ENCODE results near the gene POLR3A. TPM values are rescaled to one million over a fixed set of nuclear protein-coding genes. Genes with fewer than 3 reads are reported as not detected.
A peak's percentile ranks its signal among the peaks of the same experiment; 100 is the strongest.

POLR3A gene
- total and polyA plus RNA-seq, 5 donors = 3.9 to 10.2 (median 8.7) TPM

GRCh38 chr10:78046711-78047269 is 17.5 kb upstream of the POLR3A start:
- intact Hi-C loops (cut with DNase I) = loop anchor here (5.0 to 10.0 kb wide), 5 partner anchors 258 to 1151 kb away; no protein-coding TSS in a partner anchor
- Histone ChIP-seq H3K27me3 (ENCODE audit: control insufficient read depth, insufficient read depth) (no peaks in the 10 kb centered on the region), H3K27ac (ENCODE audit: low read length) (no peak overlapping the region), H3K4me1 (ENCODE audit: control insufficient read depth, insufficient read depth, low read length) (peaks cover 4% of the 10 kb centered on the region), H3K9me3 (ENCODE audit: control insufficient read depth, low read length) (no peaks in the 10 kb centered on the region), H3K4me3 (ENCODE audit: low read length) (no peak overlapping the region)
- DNase-seq = no peak
- 80% methylated on average over 10 of the region's 10 CpGs for WGBS
- no peak for ATAC-seq

GRCh38 chr10:78045856-78046255 is 16.5 kb upstream of the POLR3A start:
- DNase-seq = no peak
- Histone ChIP-seq H3K9me3 (ENCODE audit: control insufficient read depth, low read length) (no peaks in the 10 kb centered on the region), H3K27me3 (ENCODE audit: control insufficient read depth, insufficient read depth) (no peaks in the 10 kb centered on the region), H3K27ac (ENCODE audit: low read length) (no peak overlapping the region), H3K4me3 (ENCODE audit: low read length) (no peak overlapping the region), H3K4me1 (ENCODE audit: control insufficient read depth, insufficient read depth, low read length) (peaks cover 5% of the 10 kb centered on the region)
- no peak for ATAC-seq
- intact Hi-C loops (cut with DNase I) = loop anchor here (5.0 to 10.0 kb wide), 5 partner anchors 259 to 1151 kb away; no protein-coding TSS in a partner anchor
- 91% methylated on average over 8 of the region's 8 CpGs for WGBS

GRCh38 chr10:78045237-78045636 is 15.9 kb upstream of the POLR3A start:
- Histone ChIP-seq H3K27ac (ENCODE audit: low read length) (no peak overlapping the region), H3K4me3 (ENCODE audit: low read length) (no peak overlapping the region), H3K9me3 (ENCODE audit: control insufficient read depth, low read length) (no peaks in the 10 kb centered on the region), H3K27me3 (ENCODE audit: control insufficient read depth, insufficient read depth) (no peaks in the 10 kb centered on the region), H3K4me1 (ENCODE audit: control insufficient read depth, insufficient read depth, low read length) (peaks cover 5% of the 10 kb centered on the region)
- 82% methylated on average over 10 of the region's 10 CpGs for WGBS
- no peak for ATAC-seq
- DNase-seq = no peak
- intact Hi-C loops (cut with DNase I) = loop anchor here (5.0 to 10.0 kb wide), 5 partner anchors 260 to 1152 kb away; no protein-coding TSS in a partner anchor

- H3K4me1 ChIP-seq (ENCODE audit: control insufficient read depth, insufficient read depth, low read length) = peaks cover 5% of the 10 kb centered on the region
- H3K4me3 ChIP-seq (ENCODE audit: low read length) = no peak overlapping the region
- H3K27me3 ChIP-seq (ENCODE audit: control insufficient read depth, insufficient read depth) = no peaks in the 10 kb centered on the region
- H3K27ac ChIP-seq (ENCODE audit: low read length) = no peak overlapping the region
- no peaks in the 10 kb centered on the region for H3K9me3 ChIP-seq (ENCODE audit: control insufficient read depth, low read length)
- ATAC-seq (no peak), DNase-seq (no peak)
- 63% methylated on average over 10 of the region's 10 CpGs for WGBS
- intact Hi-C loops (cut with DNase I) = loop anchor here (5.0 to 10.0 kb wide), 5 partner anchors 260 to 1153 kb away; no protein-coding TSS in a partner anchor
Measured at GRCh38 chr10:78044699-78045098, 15.4 kb upstream of the POLR3A start.

- H3K4me3 ChIP-seq (ENCODE audit: low read length) = no peak overlapping the region
- no peak for ATAC-seq
- H3K27ac ChIP-seq (ENCODE audit: low read length) = no peak overlapping the region
- DNase-seq = no peak
- no peaks in the 10 kb centered on the region for H3K27me3 ChIP-seq (ENCODE audit: control insufficient read depth, insufficient read depth)
- intact Hi-C loops (cut with DNase I) = loop anchor here (10.0 kb wide), 3 partner anchors 261 to 1151 kb away; no protein-coding TSS in a partner anchor
- no peaks in the 10 kb centered on the region for H3K9me3 ChIP-seq (ENCODE audit: control insufficient read depth, low read length)
- peaks cover 5% of the 10 kb centered on the region for H3K4me1 ChIP-seq (ENCODE audit: control insufficient read depth, insufficient read depth, low read length)
Measured at GRCh38 chr10:78044179-78044578, 14.9 kb upstream of the POLR3A start.

- 95% methylated on average over 6 of the region's 6 CpGs for WGBS
- Histone ChIP-seq H3K27ac (ENCODE audit: low read length) (no peak overlapping the region), H3K27me3 (ENCODE audit: control insufficient read depth, insufficient read depth) (no peaks in the 10 kb centered on the region), H3K4me1 (ENCODE audit: control insufficient read depth, insufficient read depth, low read length) (peaks cover 5% of the 10 kb centered on the region), H3K4me3 (ENCODE audit: low read length) (no peak overlapping the region), H3K9me3 (ENCODE audit: control insufficient read depth, low read length) (no peaks in the 10 kb centered on the region)
- DNase-seq (no peak), ATAC-seq (no peak)
- intact Hi-C loops (cut with DNase I) = loop anchor here (10.0 kb wide), 3 partner anchors 262 to 1152 kb away; no protein-coding TSS in a partner anchor
Measured at GRCh38 chr10:78042752-78043104, 13.4 kb upstream of the POLR3A start.

DNA sequence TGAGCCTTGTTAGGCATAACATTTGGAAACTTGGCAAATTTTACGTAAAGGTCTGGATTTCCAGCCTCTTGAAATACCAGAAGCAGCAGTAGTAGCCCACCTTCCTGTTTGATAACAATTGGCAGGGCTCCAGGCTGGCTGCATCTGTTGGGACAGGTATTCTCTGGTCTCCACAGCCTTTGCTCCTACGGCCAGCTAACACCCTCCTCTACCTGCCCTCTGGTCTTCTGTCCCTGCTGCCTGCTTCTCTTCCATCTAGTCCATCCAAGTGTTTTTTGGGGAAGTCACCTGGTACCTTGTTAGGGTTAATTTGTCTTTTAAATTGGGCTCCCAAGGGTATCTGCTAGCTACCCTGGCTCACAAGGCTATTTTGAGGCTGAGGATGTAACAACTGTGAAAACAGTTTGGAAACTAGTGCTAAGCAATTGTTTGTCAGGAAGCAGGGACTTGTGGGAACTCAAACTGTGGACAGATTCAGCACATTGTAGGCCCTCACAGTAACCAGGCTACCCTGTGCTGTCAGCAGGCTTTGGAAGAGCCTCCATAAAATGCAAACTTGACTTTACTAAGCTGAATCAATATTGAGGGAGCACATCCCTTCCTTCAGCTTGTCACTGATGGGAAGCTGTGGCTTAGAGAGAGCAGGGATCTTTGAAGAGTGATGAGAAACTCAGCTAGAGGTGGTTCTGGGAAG is 12.9 kb upstream of the POLR3A start:
- Histone ChIP-seq H3K4me3 (ENCODE audit: low read length) (no peak overlapping the region), H3K27ac (ENCODE audit: low read length) (no peak overlapping the region), H3K27me3 (ENCODE audit: control insufficient read depth, insufficient read depth) (no peaks in the 10 kb centered on the region), H3K4me1 (ENCODE audit: control insufficient read depth, insufficient read depth, low read length) (peaks cover 5% of the 10 kb centered on the region), H3K9me3 (ENCODE audit: control insufficient read depth, low read length) (no peaks in the 10 kb centered on the region)
- 62% methylated on average over 2 of the region's 2 CpGs for WGBS
- DNase-seq (peak in 1 of 3 donors; percentile 45), ATAC-seq (no peak)
- intact Hi-C loops (cut with DNase I) = loop anchor here (10.0 kb wide), 3 partner anchors 263 to 1153 kb away; no protein-coding TSS in a partner anchor

DNA sequence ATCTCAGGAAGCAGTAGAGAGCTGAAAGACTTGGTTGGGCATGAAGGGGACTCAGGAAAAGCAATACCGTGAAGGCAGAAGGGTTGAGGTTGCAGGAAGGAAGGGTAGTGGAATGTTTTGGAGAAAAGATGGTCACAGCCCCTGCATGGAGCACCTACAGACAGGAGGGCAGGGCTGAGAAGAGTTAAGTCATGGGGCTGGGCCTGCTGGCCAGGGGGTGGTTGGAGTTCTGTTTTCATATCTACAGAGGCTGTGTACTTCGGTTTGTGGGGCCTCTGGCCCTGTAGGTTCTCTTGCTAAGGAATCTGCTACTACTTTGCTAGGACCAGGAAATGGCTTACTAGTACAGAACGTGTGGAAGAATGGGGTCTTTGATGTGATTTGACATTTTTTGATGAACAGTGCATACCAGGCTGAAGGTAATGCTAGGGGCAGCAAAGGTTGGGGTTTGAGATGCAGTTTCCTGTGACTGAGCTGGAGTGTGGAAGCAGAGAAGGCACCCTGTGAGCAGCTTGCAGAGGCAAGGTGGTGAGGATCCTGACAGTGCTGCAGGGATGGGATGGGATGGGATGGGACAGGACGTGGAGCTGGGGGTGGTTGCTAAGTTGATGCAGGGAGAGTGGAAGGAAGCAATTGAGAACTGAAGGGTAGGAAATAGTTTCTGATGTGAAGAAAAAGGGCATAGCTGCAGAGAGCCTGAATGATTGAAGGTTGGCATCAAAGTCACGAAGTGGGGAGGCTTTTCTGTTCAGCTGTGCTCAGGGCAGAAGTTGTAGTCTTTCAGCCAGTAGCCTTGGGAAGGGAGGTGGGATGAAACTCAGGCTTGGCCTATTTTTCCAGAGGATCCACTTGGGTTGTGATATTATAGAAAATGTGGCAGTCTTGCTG is 12.1 kb upstream of the POLR3A start:
- no peaks in the 10 kb centered on the region for H3K27me3 ChIP-seq (ENCODE audit: control insufficient read depth, insufficient read depth)
- DNase-seq (no peak), ATAC-seq (no peak)
- 60% methylated on average over 5 of the region's 5 CpGs for WGBS
- no peak overlapping the region for H3K27ac ChIP-seq (ENCODE audit: low read length)
- H3K4me3 ChIP-seq (ENCODE audit: low read length) = no peak overlapping the region
- H3K4me1 ChIP-seq (ENCODE audit: control insufficient read depth, insufficient read depth, low read length) = peaks cover 5% of the 10 kb centered on the region
- no peaks in the 10 kb centered on the region for H3K9me3 ChIP-seq (ENCODE audit: control insufficient read depth, low read length)
- intact Hi-C loops (cut with DNase I) = loop anchor here (10.0 kb wide), 3 partner anchors 263 to 1153 kb away; no protein-coding TSS in a partner anchor

DNA sequence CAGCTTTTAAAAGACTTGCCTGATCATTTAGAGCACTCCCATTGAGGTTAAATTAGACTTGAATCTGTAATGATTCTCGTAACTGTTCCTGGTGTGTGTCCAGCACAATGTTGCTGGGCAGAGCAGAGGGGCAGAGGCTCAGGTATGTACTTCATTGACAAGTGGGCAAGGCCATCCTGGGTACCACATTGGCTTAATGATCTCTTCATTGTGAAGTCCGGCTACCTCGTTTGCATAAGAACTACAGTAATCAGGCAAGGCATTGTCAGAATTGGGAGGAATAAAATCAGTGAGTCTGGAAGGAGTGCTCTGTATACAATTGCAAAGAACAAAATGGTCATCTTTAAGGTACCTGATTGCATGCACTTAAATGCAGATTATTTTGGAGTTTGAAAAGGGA is 10.4 kb upstream of the POLR3A start:
- Histone ChIP-seq H3K4me3 (ENCODE audit: low read length) (no peak overlapping the region), H3K27me3 (ENCODE audit: control insufficient read depth, insufficient read depth) (no peaks in the 10 kb centered on the region), H3K4me1 (ENCODE audit: control insufficient read depth, insufficient read depth, low read length) (peaks cover 5% of the 10 kb centered on the region), H3K9me3 (ENCODE audit: control insufficient read depth, low read length) (no peaks in the 10 kb centered on the region), H3K27ac (ENCODE audit: low read length) (no peak overlapping the region)
- DNase-seq (no peak), ATAC-seq (no peak)
- 76% methylated on average over 3 of the region's 3 CpGs for WGBS
- intact Hi-C loops (cut with DNase I) = loop anchor here (10.0 kb wide), 3 partner anchors 265 to 1155 kb away; no protein-coding TSS in a partner anchor

DNA sequence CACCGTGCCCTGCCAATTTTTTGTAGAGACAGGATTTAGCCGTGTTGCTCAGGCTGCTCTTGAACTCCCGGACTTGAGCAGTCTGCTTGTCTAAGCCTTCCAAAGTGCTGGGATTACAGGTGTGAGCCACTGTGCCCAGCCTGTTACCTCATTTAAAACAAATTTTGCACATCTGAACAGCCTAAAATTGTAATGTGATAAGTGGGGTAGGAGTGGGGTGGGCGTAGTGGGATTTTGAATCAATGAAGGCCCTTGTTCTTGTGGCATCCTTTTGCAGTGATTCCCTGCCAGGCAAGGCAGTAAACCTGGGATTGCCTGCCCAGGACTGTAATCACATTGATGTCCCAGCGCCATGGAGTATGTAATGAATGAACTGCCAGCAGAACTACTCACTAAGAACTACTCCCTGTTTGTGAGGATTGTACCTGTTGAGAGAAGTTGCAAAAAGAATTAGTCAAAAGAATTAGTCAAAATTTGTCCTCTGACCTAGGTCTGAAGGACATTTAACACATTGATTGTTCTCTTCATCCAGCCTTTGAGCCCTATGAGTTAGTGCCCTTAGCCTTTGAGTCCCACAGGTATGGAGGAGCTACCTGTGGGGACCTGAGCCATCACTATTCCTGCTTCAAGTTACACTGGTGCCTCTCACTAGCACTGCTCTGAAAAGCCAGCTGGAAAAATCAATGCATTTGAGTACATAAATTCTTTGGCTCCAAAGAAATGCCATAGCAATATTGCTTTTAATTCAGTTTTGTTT is 9.7 kb upstream of the POLR3A start:
- intact Hi-C loops (cut with DNase I) = no loop called here
- Histone ChIP-seq H3K27ac (ENCODE audit: low read length) (no peak overlapping the region), H3K9me3 (ENCODE audit: control insufficient read depth, low read length) (no peaks in the 10 kb centered on the region), H3K4me3 (ENCODE audit: low read length) (no peak overlapping the region), H3K27me3 (ENCODE audit: control insufficient read depth, insufficient read depth) (no peaks in the 10 kb centered on the region), H3K4me1 (ENCODE audit: control insufficient read depth, insufficient read depth, low read length) (peaks cover 5% of the 10 kb centered on the region)
- ATAC-seq (no peak), DNase-seq (no peak)
- WGBS = 84% methylated on average over 5 of the region's 5 CpGs

Data from right cardiac atrium (tissue), 5 donors.